Activated CD4-positive, CD25-positive, alpha-beta regulatory T cell treated with anti-CD3 and anti-CD28 coated beads, Interleukin-2, amount 50 U/mL, for 16 hours (primary cell): ENCODE data around the gene COPS9.

ENCODE experiments used
- DNase-seq: peaks from one replicate; pipeline ENCODE4 v3.0.0-alpha.2; 2020; ENCODE audit warnings: low read depth, low spot score

Gene COPS9

GRCh38 chr2:240136013-240136670, at the start of gene COPS9:
Gene COPS9 (minus strand): TSS chr2:240136305. CDS start chr2:240136284, 21 bp downstream.
- peak; percentile 76 for DNase-seq

GRCh38 chr2:240184656-240185055, 48.6 kb upstream of the COPS9 start:
- no peak for DNase-seq

- DNase-seq, result no peak
These were observed 47.9 kb upstream of the COPS9 start for GRCh38 chr2:240183875-240184590.

GRCh38 chr2:240183006-240183874, 47.1 kb upstream of the COPS9 start:
- DNase-seq, result no peak

- DNase-seq, result no peak
These were observed 46.4 kb upstream of the COPS9 start for GRCh38 chr2:240182476-240182875.

GRCh38 chr2:240182001-240182400, 45.9 kb upstream of the COPS9 start:
- no peak for DNase-seq

- no peak for DNase-seq
These were observed 44.0 kb upstream of the COPS9 start for GRCh38 chr2:240179941-240180666.

GRCh38 chr2:240179186-240179815, 43.2 kb upstream of the COPS9 start:
- no peak for DNase-seq

- DNase-seq, result no peak
These were observed 42.5 kb upstream of the COPS9 start for GRCh38 chr2:240178564-240178963.

- DNase-seq, result no peak
These were observed 38.4 kb upstream of the COPS9 start for GRCh38 chr2:240174496-240174895.

GRCh38 chr2:240172071-240172895, 36.2 kb upstream of the COPS9 start:
- no peak for DNase-seq

GRCh38 chr2:240170883-240171282, 34.8 kb upstream of the COPS9 start:
- no peak for DNase-seq

GRCh38 chr2:240170354-240170735, 34.2 kb upstream of the COPS9 start:
- DNase-seq, result no peak

GRCh38 chr2:240169486-240170353, 33.6 kb upstream of the COPS9 start:
- no peak for DNase-seq

GRCh38 chr2:240168546-240169361, 32.6 kb upstream of the COPS9 start:
- DNase-seq, result no peak

GRCh38 chr2:240168041-240168440, 31.9 kb upstream of the COPS9 start:
- DNase-seq, result no peak

- DNase-seq, result no peak
These were observed 31.4 kb upstream of the COPS9 start for GRCh38 chr2:240167588-240167880.

- DNase-seq, result no peak
These were observed 30.9 kb upstream of the COPS9 start for GRCh38 chr2:240166761-240167587.
